Natural killer cell (primary cell): ENCODE results near the gene WEE2. TPM values are rescaled to one million over a fixed set of nuclear protein-coding genes. Genes with fewer than 3 reads are reported as not detected.

Experiments used
- ATAC-seq, 3 donors: fragments of 150-1000 bp in 2 of 3; fragments of 200-7000 bp in 1 of 3; cut with Tn5 transposase; 1 replicate in 1 of 3; 2 replicates in 2 of 3; pipeline ENCODE4 v1.10.0; 2021; ENCODE audit warnings: mild to moderate bottlenecking in 2 of 3, moderate library complexity in 2 of 3
- DNase-seq, 2 donors: peaks; one replicate each; pipeline versions ENCODE4 v3.0.0 to v3.0.0-alpha.2; 2013 to 2021; ENCODE audit warnings: mixed read lengths in 1 of 2
- H3K27ac ChIP-seq: one replicate; pipeline ENCODE4 v1.5.1; 2013; ENCODE audit warnings: mild to moderate bottlenecking, low read length
- H3K27me3 ChIP-seq: one replicate; pipeline ENCODE4 v1.6.1; 2013; ENCODE audit warnings: low read length; ENCODE audit not compliant: control insufficient read depth, insufficient read depth
- H3K36me3 ChIP-seq: one replicate; pipeline ENCODE4 v1.6.1; 2013; ENCODE audit warnings: low read length; ENCODE audit not compliant: control insufficient read depth, insufficient read depth
- H3K4me1 ChIP-seq: one replicate; pipeline ENCODE4 v1.6.1; 2013; ENCODE audit warnings: low read length; ENCODE audit not compliant: control insufficient read depth, insufficient read depth
- H3K4me3 ChIP-seq: one replicate; pipeline ENCODE4 v1.5.1; 2013; ENCODE audit warnings: low read length
- H3K9me3 ChIP-seq: one replicate; pipeline ENCODE4 v1.6.1; 2013; ENCODE audit warnings: low read length; ENCODE audit not compliant: control insufficient read depth, insufficient read depth
- H3K27ac Mint-ChIP-seq, 2 donors: one replicate each; pipeline ENCODE4 v1.8.0; 2022; ENCODE audit warnings: mild to moderate bottlenecking in 2 of 2, mixed read lengths in 2 of 2, moderate library complexity in 1 of 2
- H3K27me3 Mint-ChIP-seq, 2 donors: one replicate each; pipeline ENCODE4 v1.8.0; 2022; ENCODE audit warnings: low read depth in 2 of 2, mixed read lengths in 2 of 2
- H3K36me3 Mint-ChIP-seq: one replicate; pipeline ENCODE4 v1.8.0; 2022; ENCODE audit warnings: mixed read lengths
- H3K4me1 Mint-ChIP-seq, 2 donors: one replicate each; pipeline ENCODE4 v1.8.0; 2022; ENCODE audit warnings: mixed read lengths in 2 of 2
- H3K4me3 Mint-ChIP-seq: one replicate; pipeline ENCODE4 v1.8.0; 2022; ENCODE audit warnings: mild to moderate bottlenecking, moderate library complexity, mixed read lengths
- H3K9me3 Mint-ChIP-seq, 2 donors: one replicate each; pipeline ENCODE4 v1.8.0; 2022; ENCODE audit warnings: mixed read lengths in 2 of 2
- CTCF ChIP-seq: fragments of 200-600 bp; IDR thresholded peaks from one replicate; pipeline ENCODE4 v1.8.0; 2022; ENCODE audit warnings: antibody characterized with exemption
- WGBS: methylation state at CpG from one replicate; pipeline ENCODE4 v1.1.7; 2013; ENCODE audit warnings: missing lambda C conversion rate; ENCODE audit not compliant: insufficient coverage; 5-methylcytosine and 5-hydroxymethylcytosine counted together
- intact Hi-C: fragments of 100-400 bp; cut with micrococcal nuclease; formaldehyde crosslinking; loops from one replicate; pipeline ENCODE4 v1.14.2; 2022
- total RNA-seq, 4 donors: library from RNA; stranded (reverse); fragments of 120-200 nt in 1 of 4; gene quantifications; one replicate each; pipeline versions ENCODE4 v1.2.3 to v1.2.4, GENCODE V29; 2013 to 2022

WEE2 gene
- total RNA-seq, 3 donors from 2014 or later (not counting 1 experiment from before 2014, with no cell fraction given): 0.16 to 0.68 (median 0.23) TPM

- DNase-seq: no peak
- Mint-ChIP-seq H3K36me3 (peaks cover 7% of the 10 kb centered on the region), H3K27me3 (no peaks in the 10 kb centered on the region), H3K9me3 (no peaks in the 10 kb centered on the region), H3K4me1 (peaks cover 0 to 5% of the 10 kb centered on the region in 2 donors), H3K27ac (no peak overlapping the region), H3K4me3 (no peak overlapping the region)
- Histone ChIP-seq H3K36me3 (peaks cover 23% of the 10 kb centered on the region), H3K4me1 (no peaks in the 10 kb centered on the region), H3K27me3 (no peaks in the 10 kb centered on the region), H3K4me3 (no peak overlapping the region), H3K27ac (no peak overlapping the region), H3K9me3 (no peaks in the 10 kb centered on the region)
- TF ChIP-seq CTCF: no peak
- WGBS: 51% methylated on average over 3 of the region's 3 CpGs
- intact Hi-C loops: no loop called here
- ATAC-seq: peak in 1 of 3 donors; percentile 30
These were observed 31.5 kb upstream of the WEE2 start for GRCh38 chr7:141676618-141677017.

DNA sequence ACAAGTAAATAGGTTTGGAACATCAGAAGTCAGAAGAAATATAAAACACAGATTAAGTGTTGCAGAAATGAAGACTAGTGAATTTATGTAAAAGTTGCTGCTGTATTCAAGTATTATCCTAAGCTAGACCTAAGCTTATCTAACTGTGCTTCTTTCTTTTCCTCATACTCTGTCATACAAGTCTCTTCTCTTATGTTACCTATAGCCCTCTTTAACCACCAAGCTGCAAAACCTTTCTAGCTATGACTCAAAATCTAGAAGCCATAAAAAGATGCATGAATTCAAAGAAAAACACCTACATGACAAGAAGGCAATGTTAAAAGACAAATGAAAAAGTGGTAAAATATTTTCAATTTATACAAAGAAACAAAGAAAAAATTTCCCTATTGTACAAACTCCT, 29.1 kb upstream of the WEE2 start:
- no peak for ATAC-seq
- no peaks in the 10 kb centered on the region for H3K4me1 ChIP-seq
- Mint-ChIP-seq H3K9me3 (no peaks in the 10 kb centered on the region), H3K36me3 (peaks cover 14% of the 10 kb centered on the region), H3K4me3 (no peak overlapping the region), H3K4me1 (peaks cover 0 to 5% of the 10 kb centered on the region in 2 donors), H3K27ac (no peak overlapping the region), H3K27me3 (no peaks in the 10 kb centered on the region)
- intact Hi-C loops: no loop called here
- no peak for DNase-seq
- no peak overlapping the region for H3K27ac ChIP-seq
- TF ChIP-seq CTCF: no peak
- H3K4me3 ChIP-seq: no peak overlapping the region
- H3K27me3 ChIP-seq: no peaks in the 10 kb centered on the region
- H3K9me3 ChIP-seq: no peaks in the 10 kb centered on the region
- peaks cover 18% of the 10 kb centered on the region for H3K36me3 ChIP-seq

DNA sequence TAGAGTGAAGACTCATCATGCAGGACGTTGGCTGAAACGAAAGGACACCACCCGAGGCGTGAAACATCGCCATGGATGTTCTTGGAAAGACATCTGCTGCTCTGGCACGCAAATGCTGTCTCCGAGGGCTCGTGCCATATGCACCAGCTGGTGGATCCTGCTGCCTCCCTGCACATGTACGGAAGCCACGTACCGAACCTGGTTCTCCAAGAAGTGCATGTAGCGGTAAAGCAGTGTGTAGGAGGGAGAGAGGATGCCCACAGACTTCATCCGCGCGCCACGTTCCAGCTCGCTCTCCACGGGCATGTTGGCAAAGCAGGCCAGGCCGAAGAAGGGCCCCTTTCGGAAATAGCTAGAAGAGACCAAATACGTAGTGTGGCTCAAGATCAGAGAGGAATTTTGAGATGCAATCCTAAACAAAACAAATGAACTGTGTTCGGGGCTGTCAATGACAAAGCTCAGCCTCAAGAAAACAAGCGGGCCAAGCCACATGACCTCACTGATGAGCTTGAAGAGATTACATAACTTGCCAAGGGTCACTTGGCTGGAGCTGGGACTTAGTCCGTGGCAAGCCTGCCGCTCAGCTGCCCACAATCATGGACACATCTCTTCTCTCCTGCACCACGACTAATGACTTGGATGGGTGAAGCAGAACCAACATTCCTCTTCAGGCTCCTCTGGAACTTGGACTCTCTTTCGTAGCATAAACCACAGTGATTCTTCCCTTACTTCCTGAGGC, 22.7 kb upstream of the WEE2 start:
- intact Hi-C loops: no loop called here
- no peak for DNase-seq
- peaks cover 14% of the 10 kb centered on the region for H3K36me3 Mint-ChIP-seq
- no peaks in the 10 kb centered on the region for H3K4me1 ChIP-seq
- H3K36me3 ChIP-seq: peaks cover 34% of the 10 kb centered on the region
- no peaks in the 10 kb centered on the region for H3K27me3 Mint-ChIP-seq
- WGBS: 96% methylated on average over 27 of the region's 27 CpGs
- H3K9me3 ChIP-seq: no peaks in the 10 kb centered on the region
- H3K4me3 Mint-ChIP-seq: no peak overlapping the region
- TF ChIP-seq CTCF: no peak
- no peak overlapping the region for H3K27ac Mint-ChIP-seq
- H3K27me3 ChIP-seq: no peaks in the 10 kb centered on the region
- no peak overlapping the region for H3K4me3 ChIP-seq
- H3K4me1 Mint-ChIP-seq: peaks cover 10 to 26% of the 10 kb centered on the region in 2 donors
- H3K9me3 Mint-ChIP-seq: no peaks in the 10 kb centered on the region
- no peak overlapping the region for H3K27ac ChIP-seq
- ATAC-seq: no peak

GRCh38 chr7:141686074-141686473, 22.1 kb upstream of the WEE2 start:
- WGBS: 86% methylated on average over 2 of the region's 3 CpGs
- H3K27me3 ChIP-seq: no peaks in the 10 kb centered on the region
- H3K4me3 ChIP-seq: no peak overlapping the region
- DNase-seq (no peak), ATAC-seq (no peak)
- TF ChIP-seq CTCF: no peak
- intact Hi-C loops: no loop called here
- peaks cover 30% of the 10 kb centered on the region for H3K36me3 ChIP-seq
- H3K27ac ChIP-seq: no peak overlapping the region
- Mint-ChIP-seq H3K27me3 (no peaks in the 10 kb centered on the region), H3K27ac (no peak overlapping the region), H3K4me3 (no peak overlapping the region), H3K4me1 (peaks cover 11 to 24% of the 10 kb centered on the region in 2 donors), H3K9me3 (no peaks in the 10 kb centered on the region), H3K36me3 (peaks cover 13% of the 10 kb centered on the region)
- no peaks in the 10 kb centered on the region for H3K9me3 ChIP-seq
- H3K4me1 ChIP-seq: no peaks in the 10 kb centered on the region
